Measurements from ENCODE around the gene BCR. TPM values are rescaled to one million over a fixed set of nuclear protein-coding genes. Genes with fewer than 3 reads are reported as not detected.

BCR gene
- total RNA-seq, 6 donors from 2014 or later = 47.1 to 105 (median 68.6) TPM

DNA sequence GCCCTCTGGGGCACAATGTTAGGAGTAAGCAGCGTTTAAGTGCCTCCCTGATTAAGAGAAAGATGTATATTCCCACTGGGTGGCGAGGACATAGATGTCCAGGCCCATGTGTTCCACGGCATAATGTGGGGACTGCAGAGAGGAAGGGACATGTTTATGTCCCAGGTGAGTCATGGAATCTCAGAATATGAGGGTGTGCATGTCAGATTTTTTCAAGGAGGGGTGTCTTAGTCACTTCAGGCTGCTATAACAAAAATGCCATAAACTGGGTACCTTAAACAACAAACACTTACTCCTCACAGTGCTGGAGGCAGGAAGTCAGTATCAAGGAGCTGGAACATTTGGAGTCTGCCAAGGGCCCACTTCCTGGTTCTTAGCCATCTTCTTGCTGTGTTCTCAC lies 55.1 kb downstream of the BCR start:
- DNase-seq (no peak), ATAC-seq (ENCODE audit: low FRiP score in 2 of 2) (no peak)
- H3K27ac ChIP-seq = no peak overlapping the region
- no peak for TF ChIP-seq POLR2AphosphoS5 (IDR thresholded peaks at IDR 0.05)
- no peak for TF ChIP-seq EP300 (IDR thresholded peaks at IDR 0.05)
- TF ChIP-seq, protein P1, sequence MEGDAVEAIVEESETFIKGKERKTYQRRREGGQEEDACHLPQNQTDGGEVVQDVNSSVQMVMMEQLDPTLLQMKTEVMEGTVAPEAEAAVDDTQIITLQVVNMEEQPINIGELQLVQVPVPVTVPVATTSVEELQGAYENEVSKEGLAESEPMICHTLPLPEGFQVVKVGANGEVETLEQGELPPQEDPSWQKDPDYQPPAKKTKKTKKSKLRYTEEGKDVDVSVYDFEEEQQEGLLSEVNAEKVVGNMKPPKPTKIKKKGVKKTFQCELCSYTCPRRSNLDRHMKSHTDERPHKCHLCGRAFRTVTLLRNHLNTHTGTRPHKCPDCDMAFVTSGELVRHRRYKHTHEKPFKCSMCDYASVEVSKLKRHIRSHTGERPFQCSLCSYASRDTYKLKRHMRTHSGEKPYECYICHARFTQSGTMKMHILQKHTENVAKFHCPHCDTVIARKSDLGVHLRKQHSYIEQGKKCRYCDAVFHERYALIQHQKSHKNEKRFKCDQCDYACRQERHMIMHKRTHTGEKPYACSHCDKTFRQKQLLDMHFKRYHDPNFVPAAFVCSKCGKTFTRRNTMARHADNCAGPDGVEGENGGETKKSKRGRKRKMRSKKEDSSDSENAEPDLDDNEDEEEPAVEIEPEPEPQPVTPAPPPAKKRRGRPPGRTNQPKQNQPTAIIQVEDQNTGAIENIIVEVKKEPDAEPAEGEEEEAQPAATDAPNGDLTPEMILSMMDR (IDR thresholded peaks at IDR 0.05) = no peak
- no peak for TF ChIP-seq POLR2A (IDR thresholded peaks at IDR 0.05)
- no peaks in the 10 kb centered on the region for H3K36me3 ChIP-seq
- no peaks in the 10 kb centered on the region for H3K9me3 ChIP-seq
- 93 to 100% methylated on average over 3 of the region's 3 CpGs for WGBS, 2 donors
- no peak overlapping the region for H3K4me3 ChIP-seq
- H3K27me3 ChIP-seq = no peaks in the 10 kb centered on the region
- H3K4me1 ChIP-seq = peaks cover 23 to 55% (median 40%) of the 10 kb centered on the region in 4 donors

DNA sequence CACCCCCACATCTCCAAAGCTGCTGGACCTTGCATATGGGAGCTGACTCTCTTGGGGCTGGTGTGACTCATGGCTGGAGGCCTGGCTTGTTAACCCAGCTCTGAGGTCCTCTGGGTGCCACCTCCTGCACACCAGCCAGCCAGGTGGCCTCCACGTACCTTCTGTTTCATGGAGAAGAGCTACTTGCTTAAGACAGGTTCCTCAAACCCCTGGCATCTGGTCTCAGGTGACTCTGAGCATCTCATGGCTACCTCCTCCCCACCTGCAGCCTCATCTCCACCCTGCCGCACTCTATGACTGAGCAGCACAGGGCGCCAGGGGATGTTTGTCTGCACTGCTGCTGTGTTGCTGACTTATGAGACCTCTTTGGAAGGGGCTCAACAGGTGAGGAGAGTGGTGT lies 55.7 kb downstream of the BCR start:
- Histone ChIP-seq H3K27ac (no peak overlapping the region), H3K36me3 (no peaks in the 10 kb centered on the region), H3K27me3 (no peaks in the 10 kb centered on the region), H3K4me1 (peaks cover 23 to 61% (median 46%) of the 10 kb centered on the region in 4 donors), H3K9me3 (no peaks in the 10 kb centered on the region), H3K4me3 (no peak overlapping the region)
- DNase-seq (no peak), ATAC-seq (ENCODE audit: low FRiP score in 2 of 2) (no peak)
- 95 to 98% methylated on average over 2 to 3 of the region's 3 CpGs for WGBS, 2 donors
- TF ChIP-seq, protein P1 (IDR thresholded peaks at IDR 0.05) = no peak
- TF ChIP-seq EP300 (IDR thresholded peaks at IDR 0.05) = no peak
- no peak for TF ChIP-seq POLR2A (IDR thresholded peaks at IDR 0.05)
- TF ChIP-seq POLR2AphosphoS5 (IDR thresholded peaks at IDR 0.05) = no peak

DNA sequence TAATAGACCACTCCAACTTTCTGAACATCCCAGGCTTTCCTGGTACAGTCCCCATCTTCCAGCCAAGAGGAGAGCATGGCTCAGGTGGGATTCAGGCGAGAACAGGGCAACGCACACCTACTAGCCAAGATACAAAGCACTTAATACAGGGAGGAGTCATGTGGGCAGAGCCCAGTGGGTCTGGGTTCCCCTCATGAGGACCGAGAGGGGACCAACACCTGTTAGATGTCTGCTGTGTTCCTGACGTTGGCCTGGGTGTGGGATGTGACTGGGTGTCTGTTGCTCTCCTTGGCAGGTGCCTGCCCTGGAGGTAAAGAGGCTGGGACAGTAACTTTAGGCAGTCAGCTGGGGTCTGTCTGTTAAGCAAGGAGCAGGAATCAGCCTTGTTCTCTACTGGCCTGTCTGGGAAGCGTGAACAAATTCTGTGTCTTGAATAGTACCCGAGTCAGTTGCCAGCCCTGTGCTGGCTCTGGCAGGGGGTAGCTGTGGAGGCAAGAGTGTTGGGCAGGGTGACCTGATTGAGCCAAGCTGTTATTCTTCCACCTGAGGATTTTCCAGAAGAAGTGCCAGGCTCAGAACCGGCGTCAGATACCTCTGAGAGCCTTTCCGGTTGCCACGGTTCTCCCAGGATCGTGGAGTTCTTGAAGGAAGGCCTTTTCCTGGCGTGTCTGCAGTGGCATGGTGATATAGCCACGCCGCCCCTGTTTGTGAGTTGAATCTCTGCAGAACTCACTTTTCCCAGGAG lies 56.3 kb downstream of the BCR start:
- Histone ChIP-seq H3K36me3 (no peaks in the 10 kb centered on the region), H3K9me3 (no peaks in the 10 kb centered on the region), H3K4me1 (peaks cover 20 to 66% (median 50%) of the 10 kb centered on the region in 4 donors), H3K4me3 (no peak overlapping the region), H3K27ac (no peak overlapping the region), H3K27me3 (no peaks in the 10 kb centered on the region)
- DNase-seq = no peak
- 89 to 90% methylated on average over 13 to 14 of the region's 14 CpGs for WGBS, 2 donors
- ATAC-seq (ENCODE audit: low FRiP score in 2 of 2) = no peak
- TF ChIP-seq, protein P1 (IDR thresholded peaks at IDR 0.05) = no peak
- TF ChIP-seq POLR2A (IDR thresholded peaks at IDR 0.05) = no peak
- no peak for TF ChIP-seq EP300 (IDR thresholded peaks at IDR 0.05)
- no peak for TF ChIP-seq POLR2AphosphoS5 (IDR thresholded peaks at IDR 0.05)

DNA sequence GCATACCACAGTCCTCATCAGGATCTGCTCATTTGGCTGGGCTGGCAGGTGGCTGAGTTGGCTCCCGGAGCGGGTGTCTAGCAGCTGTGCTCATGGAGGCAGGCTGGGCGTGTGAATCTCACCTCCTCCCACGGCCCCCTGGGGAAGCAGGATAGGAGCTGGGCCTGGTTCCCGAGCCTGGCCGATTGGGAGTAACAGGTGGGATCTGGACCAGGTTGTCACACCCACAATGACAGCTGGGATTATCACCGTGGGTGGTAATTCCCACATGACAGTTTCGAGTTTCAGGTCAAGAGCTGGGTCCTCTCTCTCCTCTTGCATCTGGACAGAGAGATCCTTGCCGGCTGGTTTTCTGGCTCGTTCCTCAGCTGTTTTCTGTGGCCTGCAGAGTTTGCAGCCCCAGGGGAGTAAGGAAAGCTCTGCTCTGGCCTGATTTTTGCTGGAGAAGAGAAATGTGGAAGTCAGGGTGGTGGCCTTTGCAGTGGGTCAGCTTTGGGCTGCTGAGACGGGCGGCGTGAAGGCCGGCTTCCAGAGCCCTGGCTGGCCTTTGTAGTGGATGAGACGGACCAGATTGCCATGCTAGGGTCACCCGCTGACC lies 57.0 kb downstream of the BCR start:
- ATAC-seq (ENCODE audit: low FRiP score in 2 of 2) (peak in 1 of 2 donors; percentile 53), DNase-seq (no peak)
- peaks cover 17 to 63% (median 49%) of the 10 kb centered on the region in 4 donors for H3K4me1 ChIP-seq
- H3K4me3 ChIP-seq = no peak overlapping the region
- peak overlapping the region in 1 of 4 donors; percentile 2 for H3K27ac ChIP-seq
- H3K27me3 ChIP-seq = no peaks in the 10 kb centered on the region
- TF ChIP-seq POLR2A (IDR thresholded peaks at IDR 0.05) = no peak
- TF ChIP-seq EP300 (IDR thresholded peaks at IDR 0.05) = no peak
- TF ChIP-seq, protein P1 (IDR thresholded peaks at IDR 0.05) = no peak
- TF ChIP-seq POLR2AphosphoS5 (IDR thresholded peaks at IDR 0.05) = no peak
- 66 to 88% methylated on average over 14 of the region's 16 CpGs for WGBS, 2 donors
- H3K9me3 ChIP-seq = no peaks in the 10 kb centered on the region
- no peaks in the 10 kb centered on the region for H3K36me3 ChIP-seq

All from upper lobe of left lung (tissue), 6 donors.